ENCODE measurements around the gene AHI1.

The AHI1 gene

DNA sequence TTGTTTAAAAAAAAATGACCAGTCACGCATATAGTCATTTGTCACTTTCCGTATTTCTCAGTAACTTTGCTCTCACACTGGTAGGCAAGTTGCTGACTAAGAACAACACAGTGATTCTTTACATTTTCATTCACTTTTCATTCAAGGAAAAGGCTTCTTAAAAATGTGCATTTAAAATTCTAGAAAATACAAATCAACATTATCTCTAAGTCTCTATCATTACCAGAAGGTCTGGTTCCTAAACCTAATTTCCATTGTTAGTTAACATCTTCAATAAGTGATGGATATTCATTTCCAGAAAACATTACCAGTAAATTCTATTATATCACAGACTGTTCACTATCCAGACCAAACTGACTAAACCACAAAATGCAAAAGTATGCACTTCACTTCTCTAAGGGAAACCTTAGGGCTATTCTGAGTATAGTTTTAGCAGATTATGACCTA is 115.3 kb downstream of the AHI1 start:
- Histone ChIP-seq H3K4me1 (ENCODE audit: control insufficient read depth, insufficient read depth, low read length) (no peaks in the 10 kb centered on the region), H3K4me3 (ENCODE audit: low read depth, low read length) (no peak overlapping the region), H3K36me3 (ENCODE audit: control insufficient read depth in 2 of 2, insufficient read depth in 1 of 2, low read length in 2 of 2) (no peaks in the 10 kb centered on the region), H3K27ac (ENCODE audit: extremely low read depth, low read depth, low read length) (no peak overlapping the region), H3K9me3 (ENCODE audit: control insufficient read depth, insufficient read depth, low read depth, low read length) (no peaks in the 10 kb centered on the region)
- CTCF ChIA-PET = interaction anchor here (0.7 kb wide), 1 partner anchor 68 kb away, joined by 3 read pairs; no protein-coding TSS in a partner anchor
- POLR2A ChIA-PET = no interaction called here
- TF ChIP-seq PRDM1 (tag by site-specific recombination; IDR thresholded peaks at IDR 0.05) (0 out of 2 replicates have a peak, but pooled peaks have one; percentile 9), ZNF670 (tag by site-specific recombination; IDR thresholded peaks at IDR 0.05; ENCODE audit: low read depth) (no peak)

DNA sequence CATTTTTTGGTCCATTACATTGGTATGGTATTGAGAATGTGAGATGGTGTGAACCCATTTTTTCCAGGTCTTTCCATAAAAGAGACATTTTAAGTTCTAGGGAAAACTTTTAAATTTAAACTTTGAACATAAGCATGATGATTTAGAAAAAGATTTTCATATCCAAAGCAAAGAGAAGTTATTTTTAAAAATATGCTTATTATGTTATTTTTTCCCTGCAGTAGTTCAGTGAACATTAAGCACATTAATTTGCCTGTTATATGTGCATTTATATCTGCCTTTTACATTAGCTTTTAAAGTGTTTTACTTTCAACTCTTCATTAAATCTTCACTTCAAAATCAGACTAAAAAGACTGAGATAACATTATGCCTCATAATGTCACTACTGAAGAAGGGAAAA is 116.7 kb downstream of the AHI1 start:
- H3K36me3 ChIP-seq (ENCODE audit: control insufficient read depth in 2 of 2, insufficient read depth in 1 of 2, low read length in 2 of 2) = no peaks in the 10 kb centered on the region
- ChIA-PET POLR2A (no interaction called here), CTCF (no interaction called here)
- H3K4me3 ChIP-seq (ENCODE audit: low read depth, low read length) = no peak overlapping the region
- no peaks in the 10 kb centered on the region for H3K9me3 ChIP-seq (ENCODE audit: control insufficient read depth, insufficient read depth, low read depth, low read length)
- no peaks in the 10 kb centered on the region for H3K4me1 ChIP-seq (ENCODE audit: control insufficient read depth, insufficient read depth, low read length)
- TF ChIP-seq, protein P1, sequence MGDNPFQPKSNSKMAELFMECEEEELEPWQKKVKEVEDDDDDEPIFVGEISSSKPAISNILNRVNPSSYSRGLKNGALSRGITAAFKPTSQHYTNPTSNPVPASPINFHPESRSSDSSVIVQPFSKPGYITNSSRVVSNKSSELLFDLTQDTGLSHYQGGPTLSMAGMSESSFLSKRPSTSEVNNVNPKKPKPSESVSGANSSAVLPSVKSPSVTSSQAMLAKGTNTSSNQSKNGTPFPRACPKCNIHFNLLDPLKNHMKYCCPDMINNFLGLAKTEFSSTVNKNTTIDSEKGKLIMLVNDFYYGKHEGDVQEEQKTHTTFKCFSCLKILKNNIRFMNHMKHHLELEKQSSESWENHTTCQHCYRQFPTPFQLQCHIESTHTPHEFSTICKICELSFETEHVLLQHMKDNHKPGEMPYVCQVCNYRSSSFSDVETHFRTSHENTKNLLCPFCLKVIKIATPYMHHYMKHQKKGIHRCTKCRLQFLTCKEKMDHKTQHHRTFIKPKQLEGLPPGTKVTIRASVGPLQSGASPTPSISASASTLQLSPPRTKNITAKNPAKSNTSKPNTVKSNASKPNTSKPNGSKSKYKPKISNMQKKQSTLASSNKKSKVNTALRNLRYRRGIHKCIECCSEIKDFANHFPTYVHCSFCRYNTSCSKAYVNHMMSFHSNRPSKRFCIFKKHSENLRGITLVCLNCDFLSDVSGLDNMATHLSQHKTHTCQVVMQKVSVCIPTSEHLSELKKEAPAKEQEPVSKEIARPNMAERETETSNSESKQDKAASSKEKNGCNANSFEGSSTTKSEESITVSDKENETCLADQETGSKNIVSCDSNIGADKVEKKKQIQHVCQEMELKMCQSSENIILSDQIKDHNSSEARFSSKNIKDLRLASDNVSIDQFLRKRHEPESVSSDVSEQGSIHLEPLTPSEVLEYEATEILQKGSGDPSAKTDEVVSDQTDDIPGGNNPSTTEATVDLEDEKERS (tag by site-specific recombination; IDR thresholded peaks at IDR 0.05) = no peak
- TF ChIP-seq, protein P2, sequence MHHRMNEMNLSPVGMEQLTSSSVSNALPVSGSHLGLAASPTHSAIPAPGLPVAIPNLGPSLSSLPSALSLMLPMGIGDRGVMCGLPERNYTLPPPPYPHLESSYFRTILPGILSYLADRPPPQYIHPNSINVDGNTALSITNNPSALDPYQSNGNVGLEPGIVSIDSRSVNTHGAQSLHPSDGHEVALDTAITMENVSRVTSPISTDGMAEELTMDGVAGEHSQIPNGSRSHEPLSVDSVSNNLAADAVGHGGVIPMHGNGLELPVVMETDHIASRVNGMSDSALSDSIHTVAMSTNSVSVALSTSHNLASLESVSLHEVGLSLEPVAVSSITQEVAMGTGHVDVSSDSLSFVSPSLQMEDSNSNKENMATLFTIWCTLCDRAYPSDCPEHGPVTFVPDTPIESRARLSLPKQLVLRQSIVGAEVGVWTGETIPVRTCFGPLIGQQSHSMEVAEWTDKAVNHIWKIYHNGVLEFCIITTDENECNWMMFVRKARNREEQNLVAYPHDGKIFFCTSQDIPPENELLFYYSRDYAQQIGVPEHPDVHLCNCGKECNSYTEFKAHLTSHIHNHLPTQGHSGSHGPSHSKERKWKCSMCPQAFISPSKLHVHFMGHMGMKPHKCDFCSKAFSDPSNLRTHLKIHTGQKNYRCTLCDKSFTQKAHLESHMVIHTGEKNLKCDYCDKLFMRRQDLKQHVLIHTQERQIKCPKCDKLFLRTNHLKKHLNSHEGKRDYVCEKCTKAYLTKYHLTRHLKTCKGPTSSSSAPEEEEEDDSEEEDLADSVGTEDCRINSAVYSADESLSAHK (tag by site-specific recombination; IDR thresholded peaks at IDR 0.05) = no peak
- TF ChIP-seq FEZF1 (tag by site-specific recombination; IDR thresholded peaks at IDR 0.05) = no peak
- TF ChIP-seq WT1 (tag by site-specific recombination; IDR thresholded peaks at IDR 0.05) = no peak
- TF ChIP-seq ZNF768 (tag by site-specific recombination; IDR thresholded peaks at IDR 0.05) = no peak
- no peak overlapping the region for H3K27ac ChIP-seq (ENCODE audit: extremely low read depth, low read depth, low read length)

DNA sequence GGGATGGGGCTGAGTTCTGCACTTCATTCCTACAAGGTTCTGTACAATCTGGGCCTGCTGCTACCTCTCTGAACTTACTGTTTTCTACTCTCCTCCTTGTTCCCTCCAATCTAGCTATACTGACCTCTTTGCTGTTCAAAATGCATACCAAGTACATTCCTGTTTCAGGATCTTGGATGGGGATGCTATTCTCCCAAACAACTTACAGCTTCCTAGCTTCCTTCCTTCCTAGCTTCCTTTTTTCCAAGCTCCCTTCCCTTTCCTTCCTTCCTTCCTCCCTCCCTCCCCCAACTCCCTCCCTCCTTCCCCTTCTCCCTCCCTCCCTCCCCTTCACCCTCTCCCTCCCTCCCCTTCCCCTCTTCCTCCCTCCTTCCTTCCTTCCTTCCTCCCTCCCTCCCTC is 117.9 kb downstream of the AHI1 start:
- CTCF ChIA-PET = no interaction called here
- POLR2A ChIA-PET = interaction anchor here (0.6 kb wide), 1 partner anchor 9 kb away, joined by 3 read pairs; no protein-coding TSS in a partner anchor
- TF ChIP-seq ZNF791 (tag by site-specific recombination; IDR thresholded peaks at IDR 0.05) (no peak), SP7 (tag by site-specific recombination; IDR thresholded peaks at IDR 0.05) (no peak), ZNF544 (tag by site-specific recombination; IDR thresholded peaks at IDR 0.05) (no peak), ZNF248 (tag by site-specific recombination; IDR thresholded peaks at IDR 0.05) (no peak), OSR2 (tag by site-specific recombination; IDR thresholded peaks at IDR 0.05) (no peak), SALL2 (tag by site-specific recombination; IDR thresholded peaks at IDR 0.05; ENCODE audit: borderline replicate concordance) (no peak)
- TF ChIP-seq, protein P3, sequence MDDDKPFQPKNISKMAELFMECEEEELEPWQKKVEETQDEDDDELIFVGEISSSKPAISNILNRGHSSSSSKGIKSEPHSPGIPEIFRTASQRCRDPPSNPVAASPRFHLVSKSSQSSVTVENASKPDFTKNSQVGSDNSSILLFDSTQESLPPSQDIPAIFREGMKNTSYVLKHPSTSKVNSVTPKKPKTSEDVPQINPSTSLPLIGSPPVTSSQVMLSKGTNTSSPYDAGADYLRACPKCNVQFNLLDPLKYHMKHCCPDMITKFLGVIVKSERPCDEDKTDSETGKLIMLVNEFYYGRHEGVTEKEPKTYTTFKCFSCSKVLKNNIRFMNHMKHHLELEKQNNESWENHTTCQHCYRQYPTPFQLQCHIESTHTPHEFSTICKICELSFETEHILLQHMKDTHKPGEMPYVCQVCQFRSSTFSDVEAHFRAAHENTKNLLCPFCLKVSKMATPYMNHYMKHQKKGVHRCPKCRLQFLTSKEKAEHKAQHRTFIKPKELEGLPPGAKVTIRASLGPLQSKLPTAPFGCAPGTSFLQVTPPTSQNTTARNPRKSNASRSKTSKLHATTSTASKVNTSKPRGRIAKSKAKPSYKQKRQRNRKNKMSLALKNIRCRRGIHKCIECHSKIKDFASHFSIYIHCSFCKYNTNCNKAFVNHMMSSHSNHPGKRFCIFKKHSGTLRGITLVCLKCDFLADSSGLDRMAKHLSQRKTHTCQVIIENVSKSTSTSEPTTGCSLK (tag by site-specific recombination; IDR thresholded peaks at IDR 0.05) = no peak
- TF ChIP-seq, protein P4, sequence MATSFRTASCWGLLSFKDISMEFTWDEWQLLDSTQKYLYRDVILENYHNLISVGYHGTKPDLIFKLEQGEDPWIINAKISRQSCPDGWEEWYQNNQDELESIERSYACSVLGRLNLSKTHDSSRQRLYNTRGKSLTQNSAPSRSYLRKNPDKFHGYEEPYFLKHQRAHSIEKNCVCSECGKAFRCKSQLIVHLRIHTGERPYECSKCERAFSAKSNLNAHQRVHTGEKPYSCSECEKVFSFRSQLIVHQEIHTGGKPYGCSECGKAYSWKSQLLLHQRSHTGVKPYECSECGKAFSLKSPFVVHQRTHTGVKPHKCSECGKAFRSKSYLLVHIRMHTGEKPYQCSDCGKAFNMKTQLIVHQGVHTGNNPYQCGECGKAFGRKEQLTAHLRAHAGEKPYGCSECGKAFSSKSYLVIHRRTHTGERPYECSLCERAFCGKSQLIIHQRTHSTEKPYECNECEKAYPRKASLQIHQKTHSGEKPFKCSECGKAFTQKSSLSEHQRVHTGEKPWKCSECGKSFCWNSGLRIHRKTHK (tag by site-specific recombination; IDR thresholded peaks at IDR 0.05) = no peak

More for the DNA sequence above, 117.9 kb downstream of the AHI1 start:
- Histone ChIP-seq H3K9me3 (ENCODE audit: control insufficient read depth, insufficient read depth, low read depth, low read length) (no peaks in the 10 kb centered on the region), H3K4me1 (ENCODE audit: control insufficient read depth, insufficient read depth, low read length) (no peaks in the 10 kb centered on the region), H3K4me3 (ENCODE audit: low read depth, low read length) (no peak overlapping the region), H3K36me3 (ENCODE audit: control insufficient read depth in 2 of 2, insufficient read depth in 1 of 2, low read length in 2 of 2) (no peaks in the 10 kb centered on the region), H3K27ac (ENCODE audit: extremely low read depth, low read depth, low read length) (no peak overlapping the region)

Measured in HEK293 (cell line).